NB4 (cell line): ENCODE results near the gene ATN1.

Source experiments
- MAX ChIP-seq: IDR thresholded peaks from 2 replicates; pipeline ENCODE4 v1.6.1; 2011; ENCODE audit warnings: low read depth, low read length
- POLR2A ChIP-seq: IDR thresholded peaks from 2 replicates; pipeline ENCODE4 v1.6.1; 2011; ENCODE audit warnings: mild to moderate bottlenecking; ENCODE audit not compliant: insufficient read length; ENCODE audit errors: extremely low read depth
- TF ChIP-seq, protein P1 (sequence below): IDR thresholded peaks from one replicate; pipeline ENCODE4 v1.5.1; 2012; ENCODE audit warnings: low read depth, low read length

DNA sequence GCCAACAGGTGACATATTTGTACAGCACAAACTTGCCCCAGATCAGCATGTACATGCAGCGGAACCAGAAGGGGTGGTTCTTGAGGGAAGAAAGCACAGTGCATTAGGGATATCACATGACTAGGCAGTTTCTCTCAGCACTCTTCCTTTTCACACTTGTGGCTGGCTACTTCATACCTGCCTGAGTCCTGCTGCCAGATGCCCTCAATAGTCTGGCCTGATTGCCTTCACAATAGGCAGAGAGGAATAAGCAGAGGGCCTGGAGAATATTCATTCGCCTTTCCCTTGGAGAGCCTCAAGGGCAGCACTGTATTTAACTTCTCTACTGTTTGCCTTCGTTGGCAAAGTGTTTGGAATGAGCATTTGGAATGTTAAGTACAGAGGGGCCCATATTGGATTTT lies 50.9 kb downstream of the ATN1 start:
- TF ChIP-seq, protein P1, sequence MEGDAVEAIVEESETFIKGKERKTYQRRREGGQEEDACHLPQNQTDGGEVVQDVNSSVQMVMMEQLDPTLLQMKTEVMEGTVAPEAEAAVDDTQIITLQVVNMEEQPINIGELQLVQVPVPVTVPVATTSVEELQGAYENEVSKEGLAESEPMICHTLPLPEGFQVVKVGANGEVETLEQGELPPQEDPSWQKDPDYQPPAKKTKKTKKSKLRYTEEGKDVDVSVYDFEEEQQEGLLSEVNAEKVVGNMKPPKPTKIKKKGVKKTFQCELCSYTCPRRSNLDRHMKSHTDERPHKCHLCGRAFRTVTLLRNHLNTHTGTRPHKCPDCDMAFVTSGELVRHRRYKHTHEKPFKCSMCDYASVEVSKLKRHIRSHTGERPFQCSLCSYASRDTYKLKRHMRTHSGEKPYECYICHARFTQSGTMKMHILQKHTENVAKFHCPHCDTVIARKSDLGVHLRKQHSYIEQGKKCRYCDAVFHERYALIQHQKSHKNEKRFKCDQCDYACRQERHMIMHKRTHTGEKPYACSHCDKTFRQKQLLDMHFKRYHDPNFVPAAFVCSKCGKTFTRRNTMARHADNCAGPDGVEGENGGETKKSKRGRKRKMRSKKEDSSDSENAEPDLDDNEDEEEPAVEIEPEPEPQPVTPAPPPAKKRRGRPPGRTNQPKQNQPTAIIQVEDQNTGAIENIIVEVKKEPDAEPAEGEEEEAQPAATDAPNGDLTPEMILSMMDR, result no peak
- no peak for TF ChIP-seq POLR2A
- no peak for TF ChIP-seq MAX
